WTC11 (cell line): ENCODE results near the gene CAVIN1. TPM values are rescaled to one million over a fixed set of nuclear protein-coding genes. Genes with fewer than 3 reads are reported as not detected.

Experiments used
- ATAC-seq: fragments of 200-7000 bp; cut with Tn5 transposase; 2 replicates; pipeline ENCODE4 v1.10.0; 2021; ENCODE audit warnings: mild to moderate bottlenecking, moderate library complexity
- CTCF ChIA-PET: fragments of 300-600 bp; sonication (Branson Sonifier 250); formaldehyde crosslinking; loops from one replicate; lab custom pipeline; 2021; ENCODE audit warnings: antibody characterized with exemption; lab: Charles Lee
- POLR2A ChIA-PET: fragments of 350-600 bp; sonication (Branson Sonifier 250); formaldehyde crosslinking; loops from one replicate; lab custom pipeline; 2021; ENCODE audit warnings: antibody characterized with exemption; lab: Charles Lee
- DNase-seq: peaks from one replicate; pipeline ENCODE4 v3.0.0; 2021; ENCODE audit warnings: low spot score
- H3K27ac Mint-ChIP-seq: 2 replicates; pipeline ENCODE4 v1.8.0; 2021; ENCODE audit warnings: mixed read lengths
- H3K27me3 Mint-ChIP-seq: 2 replicates; pipeline ENCODE4 v1.8.0; 2021; ENCODE audit warnings: low read depth, mild to moderate bottlenecking, moderate library complexity, mixed read lengths
- H3K36me3 Mint-ChIP-seq: 2 replicates; pipeline ENCODE4 v1.8.0; 2021; ENCODE audit warnings: mixed read lengths
- H3K4me1 Mint-ChIP-seq: 2 replicates; pipeline ENCODE4 v1.8.0; 2022; ENCODE audit warnings: mixed read lengths
- H3K4me3 Mint-ChIP-seq: 2 replicates; pipeline ENCODE4 v1.8.0; 2021; ENCODE audit warnings: mild to moderate bottlenecking, moderate library complexity, mixed read lengths
- H3K9me3 Mint-ChIP-seq: 2 replicates; pipeline ENCODE4 v1.8.0; 2021; ENCODE audit warnings: mixed read lengths
- ARID4B ChIP-seq: sonication (generic); formaldehyde crosslinking; IDR thresholded peaks from 2 replicates; pipeline ENCODE4 v1.8.0; 2023; ENCODE audit warnings: missing genetic modification reagents, mild to moderate bottlenecking, borderline replicate concordance
- ATF6 ChIP-seq: sonication (generic); formaldehyde crosslinking; IDR thresholded peaks from 2 replicates; pipeline ENCODE4 v1.8.1; 2023; ENCODE audit warnings: mild to moderate bottlenecking, missing genetic modification reagents
- CREB1 ChIP-seq: sonication (generic); formaldehyde crosslinking; IDR thresholded peaks from 2 replicates; pipeline ENCODE4 v1.8.0; 2023; ENCODE audit warnings: mild to moderate bottlenecking, missing genetic modification reagents
- EMX1 ChIP-seq: fragments of 250-450 bp; sonication (Bioruptor Pico); IDR thresholded peaks from 2 replicates; pipeline ENCODE4 v1.8.0; 2021; ENCODE audit warnings: mild to moderate bottlenecking
- ETV6 ChIP-seq: sonication (generic); formaldehyde crosslinking; IDR thresholded peaks from 2 replicates; pipeline ENCODE4 v1.8.1; 2022; ENCODE audit warnings: mild to moderate bottlenecking, missing genetic modification reagents
- FOXP1 ChIP-seq: sonication (generic); formaldehyde crosslinking; IDR thresholded peaks from 2 replicates; pipeline ENCODE4 v1.8.0; 2022; ENCODE audit warnings: missing genetic modification reagents, mild to moderate bottlenecking, moderate library complexity, borderline replicate concordance
- FOXP4 ChIP-seq: sonication (generic); formaldehyde crosslinking; IDR thresholded peaks from 2 replicates; pipeline ENCODE4 v1.8.0; 2022; ENCODE audit warnings: mild to moderate bottlenecking, missing genetic modification reagents
- GRHL2 ChIP-seq: fragments of 250-450 bp; sonication (Bioruptor Pico); IDR thresholded peaks from 2 replicates; pipeline ENCODE4 v1.8.0; 2022; ENCODE audit warnings: mild to moderate bottlenecking, moderate library complexity; ENCODE audit not compliant: insufficient replicate concordance, severe bottlenecking
- HMGA2 ChIP-seq: fragments of 250-450 bp; sonication (Bioruptor Pico); IDR thresholded peaks from 2 replicates; pipeline ENCODE4 v1.4.0; 2021; ENCODE audit warnings: mild to moderate bottlenecking, moderate library complexity
- JUN ChIP-seq: sonication (generic); formaldehyde crosslinking; IDR thresholded peaks from 2 replicates; pipeline ENCODE4 v1.8.0; 2023; ENCODE audit warnings: mild to moderate bottlenecking, missing genetic modification reagents
- NFE2L1 ChIP-seq: sonication (generic); formaldehyde crosslinking; IDR thresholded peaks from 2 replicates; pipeline ENCODE4 v1.8.1; 2023; ENCODE audit warnings: missing genetic modification reagents
- OVOL2 ChIP-seq: fragments of 250-450 bp; sonication (Bioruptor Pico); IDR thresholded peaks from 2 replicates; pipeline ENCODE4 v1.9.0; 2021; ENCODE audit warnings: mild to moderate bottlenecking, borderline replicate concordance
- PRDM15 ChIP-seq: sonication (generic); formaldehyde crosslinking; IDR thresholded peaks from 2 replicates; pipeline ENCODE4 v1.8.0; 2022; ENCODE audit warnings: missing genetic modification reagents
- ZNF263 ChIP-seq: sonication (generic); formaldehyde crosslinking; IDR thresholded peaks from 2 replicates; pipeline ENCODE4 v1.8.1; 2022; ENCODE audit warnings: low read depth, mild to moderate bottlenecking, moderate library complexity, missing genetic modification reagents
- ZNF416 ChIP-seq: fragments of 250-450 bp; sonication (Bioruptor Pico); IDR thresholded peaks from 2 replicates; pipeline ENCODE4 v1.9.0; 2021; ENCODE audit warnings: mild to moderate bottlenecking, inconsistent platforms
- ZNF512 ChIP-seq: sonication (generic); formaldehyde crosslinking; IDR thresholded peaks from 2 replicates; pipeline ENCODE4 v1.8.1; 2022; ENCODE audit warnings: missing genetic modification reagents, borderline replicate concordance
- total RNA-seq: library from RNA; stranded (reverse); gene quantifications from 3 replicates; pipeline ENCODE4 v1.2.3, GENCODE V29; 2021
- TF ChIP-seq, protein P1 (sequence below): fragments of 250-450 bp; sonication (Bioruptor Pico); IDR thresholded peaks from 2 replicates; pipeline ENCODE4 v2.1.2; 2022; ENCODE audit warnings: mild to moderate bottlenecking, moderate library complexity
- TF ChIP-seq, protein P2 (sequence below): sonication (generic); formaldehyde crosslinking; IDR thresholded peaks from 2 replicates; pipeline ENCODE4 v1.8.1; 2023; ENCODE audit warnings: mild to moderate bottlenecking, missing genetic modification reagents, moderate library complexity

Gene CAVIN1
- total RNA-seq, 1 experiment from 2014 or later = 24.6 TPM

DNA sequence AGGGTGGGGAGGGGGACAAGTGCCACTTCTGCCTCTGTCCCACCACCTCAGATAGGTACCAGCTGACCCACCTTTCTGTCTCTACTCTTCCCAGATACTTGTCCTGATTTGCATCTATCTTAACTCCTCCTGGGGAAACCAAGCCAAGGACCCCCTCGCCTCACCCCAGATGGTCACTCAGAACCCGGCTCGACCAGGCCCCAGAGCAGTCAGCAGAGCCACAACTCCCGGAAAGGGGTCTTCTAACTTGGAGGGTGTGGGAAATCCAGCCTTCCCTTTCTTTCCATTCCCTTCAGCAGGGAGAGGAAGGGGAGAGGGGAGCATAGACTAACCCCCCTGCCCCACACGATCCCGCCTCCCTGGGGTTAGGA, 1.9 kb downstream of the CAVIN1 start:
- Mint-ChIP-seq H3K4me3 (peak overlapping the region; percentile 92), H3K27me3 (peaks cover 56% of the 10 kb centered on the region), H3K27ac (no peak overlapping the region), H3K4me1 (peaks cover 31% of the 10 kb centered on the region), H3K9me3 (no peaks in the 10 kb centered on the region), H3K36me3 (no peaks in the 10 kb centered on the region)
- ChIA-PET CTCF (interaction anchor here (0.6 to 1.9 kb wide), 3 partner anchors 14 to 106 kb away, joined by 3 to 8 read pairs (median 5); no protein-coding TSS in a partner anchor), POLR2A (interaction anchor here (2.1 kb wide), 1 partner anchor 199 kb away, joined by 4 read pairs; no protein-coding TSS in a partner anchor)
- DNase-seq = no peak
- no peak for ATAC-seq
- TF ChIP-seq, protein P1, sequence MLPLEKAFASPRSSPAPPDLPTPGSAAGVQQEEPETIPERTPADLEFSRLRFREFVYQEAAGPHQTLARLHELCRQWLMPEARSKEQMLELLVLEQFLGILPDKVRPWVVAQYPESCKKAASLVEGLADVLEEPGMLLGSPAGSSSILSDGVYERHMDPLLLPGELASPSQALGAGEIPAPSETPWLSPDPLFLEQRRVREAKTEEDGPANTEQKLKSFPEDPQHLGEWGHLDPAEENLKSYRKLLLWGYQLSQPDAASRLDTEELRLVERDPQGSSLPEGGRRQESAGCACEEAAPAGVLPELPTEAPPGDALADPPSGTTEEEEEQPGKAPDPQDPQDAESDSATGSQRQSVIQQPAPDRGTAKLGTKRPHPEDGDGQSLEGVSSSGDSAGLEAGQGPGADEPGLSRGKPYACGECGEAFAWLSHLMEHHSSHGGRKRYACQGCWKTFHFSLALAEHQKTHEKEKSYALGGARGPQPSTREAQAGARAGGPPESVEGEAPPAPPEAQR = no peak
- TF ChIP-seq, protein P2, sequence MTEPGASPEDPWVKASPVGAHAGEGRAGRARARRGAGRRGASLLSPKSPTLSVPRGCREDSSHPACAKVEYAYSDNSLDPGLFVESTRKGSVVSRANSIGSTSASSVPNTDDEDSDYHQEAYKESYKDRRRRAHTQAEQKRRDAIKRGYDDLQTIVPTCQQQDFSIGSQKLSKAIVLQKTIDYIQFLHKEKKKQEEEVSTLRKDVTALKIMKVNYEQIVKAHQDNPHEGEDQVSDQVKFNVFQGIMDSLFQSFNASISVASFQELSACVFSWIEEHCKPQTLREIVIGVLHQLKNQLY (CRISPR knock-in tag) = no peak
- no peak for TF ChIP-seq ZNF416
- no peak for TF ChIP-seq NFE2L1
- TF ChIP-seq ZNF512 = no peak
- TF ChIP-seq ETV6 (CRISPR knock-in tag) = no peak
- TF ChIP-seq GRHL2 (CRISPR knock-in tag) = no peak
- TF ChIP-seq PRDM15 (CRISPR knock-in tag) = no peak
- no peak for TF ChIP-seq ARID4B (CRISPR knock-in tag)
- TF ChIP-seq ATF6 (CRISPR knock-in tag) = no peak
- no peak for TF ChIP-seq CREB1
- TF ChIP-seq ZNF263 (CRISPR knock-in tag) = no peak
- no peak for TF ChIP-seq JUN
- no peak for TF ChIP-seq FOXP4 (CRISPR knock-in tag)
- TF ChIP-seq HMGA2 (CRISPR knock-in tag) = no peak
- TF ChIP-seq FOXP1 (CRISPR knock-in tag) = no peak
- no peak for TF ChIP-seq OVOL2 (CRISPR knock-in tag)
- TF ChIP-seq EMX1 = no peak
